ENCODE results near the gene ARL4D.
A peak's percentile ranks its signal among the peaks of the same experiment; 100 is the strongest.
"Not testable (repeated sequence)": the region's sequence is repeated elsewhere in the genome, so short reads cannot be mapped to it uniquely, and the experiment has no call there.

Gene ARL4D

GRCh38 chr17:43399839-43400328 is 1.1 kb downstream of the ARL4D start:
- DNase-seq: no peak

GRCh38 chr17:43400943-43401717 is 2.3 kb downstream of the ARL4D start:
- no peak for DNase-seq

DNA sequence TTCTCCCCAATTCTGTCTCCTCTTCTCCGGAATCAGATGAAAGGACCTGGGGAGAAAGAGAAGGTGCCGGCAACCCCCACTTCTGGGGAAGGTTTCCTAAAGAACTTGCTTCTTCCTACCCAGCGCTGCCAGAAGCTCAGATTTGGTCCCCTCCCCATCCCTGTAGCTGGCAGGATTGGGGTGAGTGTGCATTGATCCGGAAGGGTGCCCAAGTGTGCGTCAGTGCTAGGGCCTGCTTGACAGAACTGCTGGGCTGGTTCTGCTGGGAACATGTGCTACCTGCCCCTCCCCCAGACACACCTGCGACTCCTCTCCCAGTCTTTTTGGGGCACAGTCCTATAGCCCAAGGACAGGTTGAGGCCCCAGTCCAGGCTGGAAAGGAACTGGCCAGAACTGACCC is 3.3 kb downstream of the ARL4D start:
- DNase-seq: no peak

DNA sequence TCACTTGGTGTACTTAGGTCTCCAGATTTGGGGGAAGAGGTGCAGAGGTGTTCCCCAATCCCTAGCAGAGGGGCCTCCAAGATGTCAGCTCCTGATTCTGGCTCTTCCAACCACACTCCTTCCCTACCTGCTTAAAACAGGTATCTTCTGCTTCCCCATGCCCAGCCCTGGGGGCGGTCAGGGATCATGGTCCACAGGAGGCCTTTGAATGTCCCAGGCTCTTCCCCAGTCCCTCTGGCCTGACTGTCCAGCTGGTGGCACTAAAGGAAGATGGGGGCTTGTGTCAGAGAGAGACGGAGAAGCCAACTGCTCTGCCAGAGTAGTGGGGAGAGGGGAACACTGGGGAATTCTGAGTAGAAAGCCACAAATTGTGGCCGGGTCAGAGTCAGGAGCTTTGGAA is 3.8 kb downstream of the ARL4D start:
- no peak for DNase-seq

DNA sequence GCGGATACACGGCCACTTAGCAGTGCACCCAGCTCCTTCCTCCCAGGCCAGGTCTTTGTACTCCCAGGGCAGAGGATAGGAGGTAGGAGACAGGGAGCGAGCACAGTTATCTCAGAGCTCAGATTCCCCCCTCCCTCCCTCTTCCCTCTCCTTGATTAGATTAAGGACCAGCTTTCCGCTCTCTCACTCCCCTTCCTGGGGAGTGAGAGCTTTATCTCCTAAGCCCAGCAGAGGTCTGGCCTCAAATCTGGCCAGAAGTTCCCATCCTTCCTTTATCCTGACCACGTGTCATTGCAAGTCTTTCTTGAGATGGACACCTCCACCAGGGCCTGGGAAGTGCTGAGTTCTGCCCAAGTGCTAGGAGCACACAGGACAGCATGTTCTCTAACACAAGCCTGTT is 5.1 kb downstream of the ARL4D start:
- DNase-seq: no peak

DNA sequence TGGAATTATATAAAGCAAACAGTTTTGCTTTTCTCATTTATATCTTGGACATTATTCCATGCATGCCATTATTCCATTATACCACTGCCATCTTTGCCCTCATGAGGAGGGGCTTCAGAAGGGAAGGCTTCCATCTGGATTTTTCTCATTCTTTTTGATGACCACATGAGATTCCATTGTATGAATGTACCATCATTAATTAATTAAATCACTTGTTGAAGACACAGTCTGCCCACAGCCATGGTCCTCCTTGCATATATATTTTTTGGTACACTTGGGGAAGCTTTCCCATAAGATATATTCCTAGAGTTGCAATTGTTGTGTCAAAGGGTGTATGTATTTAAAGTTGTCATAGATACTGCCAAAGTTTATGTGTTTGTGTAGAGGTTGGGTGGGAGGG is 7.1 kb downstream of the ARL4D start:
- DNase-seq: no peak

DNA sequence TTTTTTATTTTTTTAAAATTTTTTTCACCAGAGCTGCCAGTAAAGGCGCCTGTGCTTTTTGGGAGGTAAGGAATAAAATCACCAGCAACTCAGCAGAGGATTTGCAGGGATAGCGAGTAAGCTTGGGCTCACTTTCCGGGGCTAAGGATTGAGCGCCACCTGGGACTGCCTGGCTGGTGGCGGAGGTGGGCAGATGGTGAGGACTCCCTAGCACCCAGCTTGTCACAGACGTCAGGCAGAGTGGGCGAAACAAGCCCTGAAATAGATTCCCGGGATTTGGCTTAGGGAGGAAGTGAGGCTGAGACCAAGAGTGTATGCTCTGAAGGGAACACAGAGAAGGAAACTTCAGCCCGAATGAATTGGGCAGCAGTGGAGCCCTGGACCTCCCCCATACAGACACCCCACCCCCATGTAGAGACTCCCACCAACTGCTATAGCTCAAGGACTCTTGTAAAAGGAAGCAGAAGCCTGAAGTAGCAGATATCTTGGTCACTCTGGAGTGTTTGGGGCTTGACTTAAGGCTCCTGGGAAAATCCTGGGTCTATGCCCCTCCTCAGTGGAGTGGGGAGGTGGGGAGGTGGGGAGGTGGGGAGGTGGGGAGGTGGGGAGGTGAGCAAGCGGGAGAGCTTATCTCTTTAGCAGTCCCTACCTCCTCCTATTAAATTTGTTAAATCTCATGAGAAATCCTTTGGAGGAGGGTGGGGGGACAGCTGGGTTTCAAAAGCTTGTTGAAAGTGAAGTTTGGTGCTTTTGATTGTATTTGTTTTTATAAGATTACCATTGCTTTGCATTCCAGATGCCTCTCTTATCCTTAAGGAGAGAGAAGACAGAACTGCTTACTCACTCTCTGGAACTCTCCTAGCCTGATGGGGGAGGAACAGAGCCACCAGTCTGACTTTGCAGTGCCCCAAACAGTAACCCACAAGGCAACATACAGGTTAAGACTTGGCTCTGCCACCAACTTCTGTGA is 8.2 kb downstream of the ARL4D start:
- DNase-seq: no peak

DNA sequence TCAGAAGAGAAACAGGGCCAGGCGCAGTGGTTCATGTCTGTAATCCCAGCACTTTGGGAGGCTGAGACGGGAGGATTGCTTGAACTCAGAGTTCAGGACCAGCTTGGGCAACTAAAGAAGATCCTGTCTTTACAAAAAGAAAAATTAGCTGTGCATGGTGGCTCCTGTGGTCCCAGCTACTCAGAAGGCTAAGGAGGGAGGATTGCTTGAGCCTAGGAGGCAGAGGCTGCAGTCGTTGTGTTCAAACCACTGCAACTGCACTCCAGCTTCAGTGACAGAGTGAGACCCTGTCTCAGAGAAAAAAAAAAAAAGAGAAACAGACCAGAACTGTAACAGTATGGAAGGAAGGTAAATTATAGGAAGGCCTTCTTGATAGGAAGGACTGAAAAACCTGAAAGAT is 10.3 kb downstream of the ARL4D start:
- no peak for DNase-seq

- DNase-seq: no peak
Measured at GRCh38 chr17:43410557-43411368, 12.0 kb downstream of the ARL4D start.

GRCh38 chr17:43411369-43411677 is 12.5 kb downstream of the ARL4D start:
- no peak for DNase-seq

DNA sequence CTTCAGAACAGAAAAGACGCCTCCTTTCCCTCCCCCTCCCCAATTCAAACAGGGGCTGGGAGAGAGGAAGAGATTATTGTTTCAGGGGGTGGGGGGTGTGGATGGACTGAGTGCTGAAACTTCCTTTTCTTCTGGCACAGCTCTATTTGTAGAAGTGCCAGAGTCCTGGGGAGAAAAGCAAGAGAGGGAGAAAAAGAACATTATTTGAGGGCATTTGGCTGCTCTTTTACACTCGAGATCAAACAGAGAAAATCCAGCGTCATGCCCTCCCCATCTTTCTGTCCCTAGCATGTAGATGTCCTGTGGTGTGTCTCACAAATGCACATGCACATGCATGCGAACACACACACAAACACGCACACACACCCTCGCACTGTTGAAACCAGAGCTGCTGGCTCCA is 13.0 kb downstream of the ARL4D start:
- no peak for DNase-seq

DNA sequence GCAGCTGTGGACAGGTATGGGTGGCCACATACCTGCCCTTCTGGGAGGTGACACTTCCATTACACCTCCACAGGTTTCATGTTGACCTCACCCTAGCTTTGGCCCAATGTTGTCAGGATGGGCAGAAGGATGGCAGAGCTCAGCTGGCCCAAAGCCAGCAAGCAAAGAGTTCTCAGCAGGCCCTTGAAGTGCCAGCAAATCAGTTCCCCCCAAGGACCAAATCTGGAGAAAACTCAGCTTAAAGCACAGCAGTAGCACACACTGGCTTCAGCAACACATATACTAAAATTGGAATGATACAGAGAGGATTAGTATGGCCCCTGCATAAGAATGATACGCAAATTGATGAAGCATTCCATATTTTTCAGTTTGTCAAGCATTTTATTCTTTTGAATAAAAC is 13.4 kb downstream of the ARL4D start:
- DNase-seq: no peak

DNA sequence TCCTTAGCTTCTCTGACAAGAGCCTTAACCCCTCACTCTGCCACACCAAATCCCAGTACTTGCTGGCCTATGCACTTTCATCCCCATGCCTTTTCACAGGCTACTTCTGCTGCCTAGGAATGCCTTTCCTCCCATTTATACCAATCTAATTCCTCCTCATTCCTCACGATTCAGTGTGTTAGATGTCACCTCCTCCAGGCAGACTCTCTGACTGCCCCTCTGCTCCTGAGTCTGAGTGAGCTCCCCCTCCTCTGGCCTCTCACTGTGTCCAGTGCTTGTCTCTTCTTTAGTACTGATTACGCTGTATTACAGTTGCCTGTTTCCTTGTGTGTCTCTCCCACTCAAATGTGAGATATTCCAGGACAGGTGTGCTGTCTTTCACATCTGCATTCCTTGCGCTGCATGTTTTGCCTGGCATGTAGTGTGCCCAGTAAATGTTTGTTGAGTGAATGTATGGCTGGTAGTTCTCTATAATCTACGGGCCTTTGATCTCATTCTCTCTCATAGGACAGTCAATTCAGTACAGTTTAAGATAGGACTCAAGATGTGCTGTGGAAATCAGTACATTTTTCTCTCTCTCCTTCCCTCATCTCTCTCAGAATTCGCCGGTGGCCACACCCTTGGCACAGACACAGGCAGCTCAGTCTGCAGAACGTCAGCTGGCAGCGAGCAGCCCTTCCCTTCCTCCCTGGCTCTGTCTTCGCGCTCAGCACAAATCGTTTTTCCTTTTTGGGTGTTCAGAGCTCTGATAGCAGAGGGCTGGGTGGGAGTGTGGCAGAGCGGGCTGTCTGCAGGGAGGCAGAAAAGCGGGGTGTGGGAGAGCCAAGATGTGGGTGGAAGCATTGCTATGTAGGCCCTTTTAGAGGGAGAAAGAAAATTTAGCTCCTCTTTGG is 18.5 kb downstream of the ARL4D start:
- DNase-seq: peak; percentile 85

DNA sequence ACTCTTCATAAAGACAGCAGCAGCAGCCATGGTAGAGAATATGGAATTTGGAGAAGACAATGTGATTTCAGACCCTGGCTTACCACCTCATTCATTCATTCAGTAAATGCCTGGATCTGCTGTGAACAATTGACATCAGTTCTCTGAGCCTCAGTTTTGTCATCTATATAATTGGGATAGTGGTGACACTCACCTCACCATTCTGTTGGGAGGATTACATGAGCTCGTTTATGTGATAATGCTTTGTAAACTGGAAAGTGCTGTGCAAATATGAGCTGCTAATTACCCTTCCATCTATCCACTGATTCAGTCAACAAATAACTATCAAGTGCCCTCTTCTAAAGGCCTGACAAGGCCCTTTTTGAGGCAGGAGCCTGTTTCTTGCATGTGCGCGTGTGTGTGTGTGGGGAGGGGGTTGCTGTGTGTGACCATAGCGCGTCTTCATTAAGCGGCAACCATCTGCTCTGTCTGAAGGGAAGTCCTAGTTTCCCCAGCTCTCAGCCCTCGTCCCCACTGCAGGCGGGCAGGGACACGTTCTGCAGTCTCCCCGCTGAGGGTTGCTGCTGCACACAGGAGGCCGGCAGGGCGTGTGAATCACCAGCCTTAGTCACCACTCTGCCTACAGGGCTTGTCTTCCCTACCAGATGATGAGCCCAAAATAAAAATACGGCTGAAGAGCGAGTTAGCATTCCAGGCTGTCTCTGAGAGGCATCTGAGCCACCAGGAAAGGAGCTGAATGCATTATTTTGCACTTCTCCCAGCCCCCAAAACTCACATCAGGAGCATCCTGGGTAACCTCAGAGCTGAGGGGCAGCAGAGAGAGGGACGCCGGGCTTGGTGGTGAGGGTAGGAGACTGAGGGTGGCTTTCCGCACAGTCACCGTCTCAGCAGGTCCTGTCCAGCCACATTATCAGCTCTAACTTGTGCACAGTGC is 19.9 kb downstream of the ARL4D start:
- DNase-seq: peak; percentile 59

DNA sequence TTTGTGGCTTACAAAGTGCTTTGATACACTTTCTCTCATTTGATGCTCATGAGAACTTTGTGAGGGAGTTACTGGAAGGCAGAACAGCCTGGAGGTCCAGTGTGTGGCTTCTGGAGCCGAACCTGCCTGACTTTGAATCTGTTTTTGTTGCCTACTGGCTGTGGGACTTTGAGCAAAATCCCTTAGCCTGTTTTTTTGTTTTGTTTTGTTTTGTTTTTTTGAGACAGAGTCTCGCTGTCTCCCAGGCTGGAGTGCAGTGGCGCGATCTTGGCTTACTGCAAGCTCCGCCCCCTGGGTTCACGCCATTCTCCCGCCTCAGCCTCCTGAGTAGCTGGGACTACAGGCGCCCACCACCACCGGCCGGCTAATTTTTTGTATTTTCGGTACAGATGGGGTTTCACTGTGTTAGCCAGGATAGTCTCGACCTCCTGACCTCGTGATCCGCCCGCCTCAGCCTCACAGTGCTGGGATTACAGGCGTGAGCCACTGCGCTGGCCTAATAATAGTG is 20.6 kb downstream of the ARL4D start:
- not testable (repeated sequence) for DNase-seq

GRCh38 chr17:43423777-43424455 is 25.1 kb downstream of the ARL4D start:
- no peak for DNase-seq

GRCh38 chr17:43427362-43428043 is 28.7 kb downstream of the ARL4D start:
- DNase-seq: no peak

DNA sequence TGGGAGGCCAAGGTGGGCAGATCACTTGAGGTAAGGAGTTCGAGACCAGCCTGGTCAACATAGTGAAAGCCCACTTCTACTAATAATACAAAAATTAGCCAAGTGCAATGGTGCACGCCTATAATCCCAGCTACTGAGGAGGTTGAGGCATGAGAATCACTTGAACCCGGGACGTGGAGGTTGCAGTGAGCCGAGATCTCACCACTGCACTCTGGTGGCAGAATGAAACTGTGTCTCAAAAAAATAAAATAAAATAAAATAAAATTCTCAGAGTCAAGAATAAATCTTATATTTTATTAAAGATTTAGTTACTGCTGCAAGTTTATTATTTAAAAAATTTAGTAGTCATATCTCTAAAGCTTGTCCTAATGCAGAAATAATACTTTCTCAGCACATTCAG is 29.7 kb downstream of the ARL4D start:
- DNase-seq: no peak

GRCh38 chr17:43430936-43431713 is 32.3 kb downstream of the ARL4D start:
- no peak for DNase-seq
